Neuronal stem cell (in vitro differentiated cells): ENCODE data around the gene CREB3. TPM values are rescaled to one million over a fixed set of nuclear protein-coding genes. Genes with fewer than 3 reads are reported as not detected.

Source experiments
- DNase-seq: peaks from one replicate; pipeline ENCODE4 v3.0.0-alpha.2; 2013; ENCODE audit warnings: low spot score
- H2AFZ ChIP-seq: one replicate; pipeline ENCODE4 v1.6.1; 2013; ENCODE audit warnings: mild to moderate bottlenecking, low read length, inconsistent platforms
- H2AK5ac ChIP-seq: 2 replicates; pipeline ENCODE4 v1.6.1; 2013; ENCODE audit warnings: low read depth, mild to moderate bottlenecking, inconsistent platforms, low read length, moderate library complexity, mixed read lengths
- H2BK120ac ChIP-seq: 2 replicates; pipeline ENCODE4 v1.6.1; 2013; ENCODE audit warnings: low read depth, mild to moderate bottlenecking, inconsistent platforms, low read length, moderate library complexity, mixed read lengths
- H2BK12ac ChIP-seq: one replicate; pipeline ENCODE4 v1.6.1; 2013; ENCODE audit warnings: low read length, inconsistent platforms
- H2BK15ac ChIP-seq: 2 replicates; pipeline ENCODE4 v1.6.1; 2013; ENCODE audit warnings: mild to moderate bottlenecking, low read length, inconsistent platforms, mixed read lengths
- H2BK5ac ChIP-seq: one replicate; pipeline ENCODE4 v1.6.1; 2013; ENCODE audit warnings: inconsistent platforms, mild to moderate bottlenecking, low read length, moderate library complexity
- H3K14ac ChIP-seq: one replicate; pipeline ENCODE4 v1.6.1; 2013; ENCODE audit warnings: low read length, inconsistent platforms
- H3K18ac ChIP-seq: 2 replicates; pipeline ENCODE4 v1.6.1; 2013; ENCODE audit warnings: low read length, inconsistent platforms
- H3K23ac ChIP-seq: 2 replicates; pipeline ENCODE4 v1.6.1; 2013; ENCODE audit warnings: low read depth, mild to moderate bottlenecking, mixed read lengths, low read length, inconsistent platforms; ENCODE audit not compliant: poor library complexity
- H3K27ac ChIP-seq: replicated peaks from 3 replicates; pipeline ENCODE4 v1.5.1; 2013; ENCODE audit warnings: low read length, inconsistent platforms
- H3K27me3 ChIP-seq, 3 experiments: 2 replicates each; pipeline ENCODE4 v1.6.1; 2013; ENCODE audit warnings: low read length in 3 of 3, mild to moderate bottlenecking in 2 of 3, inconsistent platforms in 1 of 3, low read depth in 1 of 3, mixed read lengths in 1 of 3, moderate library complexity in 1 of 3; ENCODE audit not compliant: control insufficient read depth in 3 of 3, insufficient read depth in 3 of 3
- H3K36me3 ChIP-seq, 2 donors: replicated peaks in 1 of 2; 2 replicates each; pipeline ENCODE4 v1.6.1; 2013; ENCODE audit warnings: low read length in 2 of 2; ENCODE audit not compliant: control insufficient read depth in 2 of 2, insufficient read depth in 2 of 2
- H3K4ac ChIP-seq: 2 replicates; pipeline ENCODE4 v1.6.1; 2013; ENCODE audit warnings: inconsistent platforms, mild to moderate bottlenecking, low read length, moderate library complexity
- H3K4me1 ChIP-seq, 2 donors: 1 replicate in 1 of 2; 2 replicates in 1 of 2; pipeline ENCODE4 v1.6.1; 2013; ENCODE audit warnings: low read length in 2 of 2, low read depth in 1 of 2; ENCODE audit not compliant: control insufficient read depth in 2 of 2, insufficient read depth in 1 of 2
- H3K4me2 ChIP-seq: one replicate; pipeline ENCODE4 v1.6.1; 2013; ENCODE audit warnings: mild to moderate bottlenecking, low read length, inconsistent platforms; ENCODE audit not compliant: insufficient read depth, poor library complexity, severe bottlenecking
- H3K4me3 ChIP-seq, 2 donors: 2 replicates each; pipeline ENCODE4 v1.5.1; 2013; ENCODE audit warnings: low read length in 2 of 2, mild to moderate bottlenecking in 2 of 2, inconsistent platforms in 1 of 2, moderate library complexity in 1 of 2
- H3K79me1 ChIP-seq: one replicate; pipeline ENCODE4 v1.6.1; 2013; ENCODE audit warnings: low read depth, mild to moderate bottlenecking, inconsistent platforms, low read length, moderate library complexity
- H3K9ac ChIP-seq: one replicate; pipeline ENCODE4 v1.6.1; 2013; ENCODE audit warnings: mild to moderate bottlenecking, low read depth, low read length, inconsistent platforms; ENCODE audit not compliant: poor library complexity
- H3K9me3 ChIP-seq, 2 donors: replicated peaks in 1 of 2; 2 replicates each; pipeline versions ENCODE3 to v1.6.1; 2013; ENCODE audit warnings: low read length in 2 of 2, mild to moderate bottlenecking in 2 of 2, inconsistent platforms in 1 of 2, low read depth in 1 of 2, mixed read lengths in 1 of 2, moderate library complexity in 1 of 2; ENCODE audit not compliant: control insufficient read depth in 2 of 2, insufficient read depth in 1 of 2
- H4K8ac ChIP-seq: one replicate; pipeline ENCODE4 v1.6.1; 2013; ENCODE audit warnings: low read depth, mild to moderate bottlenecking, inconsistent platforms, low read length, moderate library complexity
- H4K91ac ChIP-seq: one replicate; pipeline ENCODE4 v1.6.1; 2013; ENCODE audit warnings: low read length, low read depth, mild to moderate bottlenecking, inconsistent platforms; ENCODE audit not compliant: poor library complexity
- WGBS, 2 donors: extraction: QIAGEN DNeasy Blood & Tissue Kit; methylation state at CpG; one replicate each; pipeline ENCODE4 v1.1.7; 2013; ENCODE audit warnings: missing lambda C conversion rate in 2 of 2, mixed read lengths in 1 of 2; ENCODE audit not compliant: insufficient read length in 2 of 2, insufficient replicate concordance in 1 of 2; ENCODE audit errors: extremely low coverage in 2 of 2; 5-methylcytosine and 5-hydroxymethylcytosine counted together
- polyA plus RNA-seq, 2 experiments: library from polyadenylated mRNA; stranded (reverse); fragments of 200-250 nt; gene quantifications; one replicate each; pipeline ENCODE4 v1.2.3, GENCODE V29; 2013

Gene CREB3
- polyA plus RNA-seq (2013, experiment 1 of 2): 23.0 TPM
- polyA plus RNA-seq (2013, experiment 2 of 2): 21.8 TPM

GRCh38 chr9:35732185-35732799, at the start of gene CREB3, which contains the start of gene TLN1:
CREB3 (plus strand) TSS chr9:35732666; CDS start chr9:35732773, 107 bp downstream.
TLN1 (minus strand) TSS chr9:35732195; CDS start chr9:35725694, 6,501 bp downstream.
- Histone ChIP-seq H2BK12ac (no peak within 1 kb of the TSS), H2BK15ac (peak within 1 kb of the TSS; percentile 19)
- WGBS, 2 donors: no CpG with 5 or more reads among the region's 49 CpGs

GRCh38 chr9:35683323-35683722, 49.1 kb upstream of the CREB3 start:
- no peak overlapping the region for H3K14ac ChIP-seq
- no peak overlapping the region for H3K4me2 ChIP-seq
- no peak overlapping the region for H2AK5ac ChIP-seq
- H3K4me1 ChIP-seq: peaks cover 0 to 22% of the 10 kb centered on the region in 2 donors
- no peak overlapping the region for H2AFZ ChIP-seq
- no peak overlapping the region for H3K4ac ChIP-seq
- H3K36me3 ChIP-seq: peaks cover 19 to 35% of the 10 kb centered on the region in 2 donors
- H3K27me3 ChIP-seq: no peaks in the 10 kb centered on the region
- no peak overlapping the region for H3K23ac ChIP-seq
- H2BK12ac ChIP-seq: no peak overlapping the region
- DNase-seq: no peak
- WGBS, 2 donors: no CpG with 5 or more reads among the region's 2 CpGs
- H3K27ac ChIP-seq: no peak overlapping the region
- no peak overlapping the region for H3K9ac ChIP-seq
- peaks cover 2% of the 10 kb centered on the region for H3K79me1 ChIP-seq
- no peaks in the 10 kb centered on the region for H3K9me3 ChIP-seq
- H2BK5ac ChIP-seq: no peak overlapping the region
- no peak overlapping the region for H3K4me3 ChIP-seq
- no peak overlapping the region for H2BK120ac ChIP-seq
- no peak overlapping the region for H4K8ac ChIP-seq
- H3K18ac ChIP-seq: no peak overlapping the region
- no peak overlapping the region for H2BK15ac ChIP-seq
- H4K91ac ChIP-seq: no peak overlapping the region

More at GRCh38 chr9:35732185-35732799, at the start of gene CREB3, which contains the start of gene TLN1:
- no peak within 1 kb of the TSS for H4K91ac ChIP-seq
- H3K79me1 ChIP-seq: no peaks in the 10 kb centered on the region
- H2BK120ac ChIP-seq: no peak within 1 kb of the TSS
- peaks cover 25 to 51% of the 10 kb centered on the region in 2 donors for H3K36me3 ChIP-seq
- H3K23ac ChIP-seq: peak within 1 kb of the TSS; percentile 37
- peak within 1 kb of the TSS; percentile 76 for H3K4me2 ChIP-seq
- H3K18ac ChIP-seq: peak within 1 kb of the TSS; percentile 92
- peak within 1 kb of the TSS; percentile 98 for H3K27ac ChIP-seq
- H3K4me1 ChIP-seq: peaks cover 38 to 48% of the 10 kb centered on the region in 2 donors
- H2BK5ac ChIP-seq: peak within 1 kb of the TSS; percentile 16
- peak within 1 kb of the TSS; percentile 90 for H2AFZ ChIP-seq
- no peaks in the 10 kb centered on the region for H3K9me3 ChIP-seq
- peak within 1 kb of the TSS; percentile 50 for H3K14ac ChIP-seq
- DNase-seq: peak; percentile 95
- peak within 1 kb of the TSS; percentile 74 to 97 for H3K4me3 ChIP-seq
- H3K27me3 ChIP-seq: no peaks in the 10 kb centered on the region
- peak within 1 kb of the TSS; percentile 96 for H3K9ac ChIP-seq
- peak within 1 kb of the TSS; percentile 20 for H2AK5ac ChIP-seq
- H4K8ac ChIP-seq: no peak within 1 kb of the TSS
- H3K4ac ChIP-seq: no peak within 1 kb of the TSS

DNA sequence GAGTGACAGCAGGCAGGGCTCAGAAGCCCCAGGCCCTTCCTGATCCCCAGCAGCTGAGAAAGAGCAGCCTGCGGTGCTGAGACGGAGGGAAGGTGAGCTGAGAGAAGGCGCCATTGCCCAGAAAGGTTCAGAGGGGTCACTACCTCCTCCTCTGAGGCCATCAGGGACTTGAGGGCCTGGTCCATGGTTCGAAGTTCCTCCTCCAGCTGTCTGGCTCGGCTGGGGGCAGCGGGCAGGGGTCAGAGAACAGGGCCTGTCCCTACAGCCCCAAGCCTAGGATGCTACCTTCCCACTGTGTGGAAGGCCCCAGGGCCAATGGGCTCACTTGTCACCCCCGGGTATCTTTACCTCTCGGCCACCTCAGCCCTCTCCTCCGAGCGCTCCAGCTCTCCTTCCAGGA, 47.5 kb upstream of the CREB3 start:
- no peak overlapping the region for H3K14ac ChIP-seq
- WGBS, 2 donors: no CpG with 5 or more reads among the region's 10 CpGs
- no peaks in the 10 kb centered on the region for H3K27me3 ChIP-seq
- peaks cover 19 to 35% of the 10 kb centered on the region in 2 donors for H3K36me3 ChIP-seq
- H2AFZ ChIP-seq: no peak overlapping the region
- H4K8ac ChIP-seq: no peak overlapping the region
- no peak overlapping the region for H3K9ac ChIP-seq
- H2BK120ac ChIP-seq: no peak overlapping the region
- H3K27ac ChIP-seq: no peak overlapping the region
- H2AK5ac ChIP-seq: no peak overlapping the region
- H2BK12ac ChIP-seq: no peak overlapping the region
- H3K4me1 ChIP-seq: peaks cover 0 to 22% of the 10 kb centered on the region in 2 donors
- no peak overlapping the region for H3K4ac ChIP-seq
- peaks cover 6% of the 10 kb centered on the region for H3K79me1 ChIP-seq
- no peak overlapping the region for H3K4me2 ChIP-seq
- no peak for DNase-seq
- peak overlapping the region; percentile 37 for H3K23ac ChIP-seq
- no peak overlapping the region for H4K91ac ChIP-seq
- no peak overlapping the region for H3K18ac ChIP-seq
- H3K4me3 ChIP-seq: no peak overlapping the region
- no peak overlapping the region for H2BK5ac ChIP-seq
- no peaks in the 10 kb centered on the region for H3K9me3 ChIP-seq
- no peak overlapping the region for H2BK15ac ChIP-seq

DNA sequence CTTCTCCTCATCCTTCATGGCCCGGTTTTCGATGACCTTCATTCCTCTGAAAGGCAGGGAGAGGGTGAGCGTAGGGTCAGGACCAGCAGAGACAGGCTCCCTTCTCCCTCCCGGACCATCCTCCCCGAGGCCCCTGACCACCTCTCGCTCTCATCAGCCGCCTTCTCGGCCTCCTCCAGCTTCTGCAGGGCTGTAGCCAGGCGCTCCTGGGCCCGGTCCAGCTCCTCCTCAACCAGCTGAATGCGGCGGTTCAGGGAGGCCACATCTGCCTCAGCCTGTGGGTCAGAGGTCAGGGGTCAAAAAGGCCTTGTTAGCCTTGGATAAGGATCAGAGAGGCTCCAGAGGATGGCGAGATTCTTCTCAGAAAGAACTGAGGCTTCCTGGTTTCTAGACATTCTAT, 47.0 kb upstream of the CREB3 start:
- H3K14ac ChIP-seq: no peak overlapping the region
- no peak for DNase-seq
- H3K18ac ChIP-seq: no peak overlapping the region
- no peak overlapping the region for H2AK5ac ChIP-seq
- H2AFZ ChIP-seq: no peak overlapping the region
- H4K91ac ChIP-seq: no peak overlapping the region
- H3K4ac ChIP-seq: no peak overlapping the region
- H3K9ac ChIP-seq: peak overlapping the region; percentile 38
- peaks cover 19 to 35% of the 10 kb centered on the region in 2 donors for H3K36me3 ChIP-seq
- no peak overlapping the region for H2BK120ac ChIP-seq
- no peak overlapping the region for H3K27ac ChIP-seq
- peak overlapping the region; percentile 37 for H3K23ac ChIP-seq
- peaks cover 3 to 20% of the 10 kb centered on the region in 2 donors for H3K4me1 ChIP-seq
- H2BK12ac ChIP-seq: no peak overlapping the region
- no peak overlapping the region for H4K8ac ChIP-seq
- H2BK5ac ChIP-seq: no peak overlapping the region
- no peak overlapping the region for H2BK15ac ChIP-seq
- no peaks in the 10 kb centered on the region for H3K27me3 ChIP-seq
- H3K9me3 ChIP-seq: no peaks in the 10 kb centered on the region
- H3K4me3 ChIP-seq: no peak overlapping the region
- WGBS, 2 donors: no CpG with 5 or more reads among the region's 13 CpGs
- peaks cover 6% of the 10 kb centered on the region for H3K79me1 ChIP-seq
- no peak overlapping the region for H3K4me2 ChIP-seq
